IMR-90 (cell line): ENCODE results near the gene ZDHHC14. TPM values are rescaled to one million over a fixed set of nuclear protein-coding genes. Genes with fewer than 3 reads are reported as not detected.
"Not testable (repeated sequence)": the region's sequence is repeated elsewhere in the genome, so short reads cannot be mapped to it uniquely, and the experiment has no call there.

Experiments
- ATAC-seq: fragments of 200-7000 bp; cut with Tn5 transposase; 2 replicates; pipeline ENCODE4 v1.9.1; 2020; ENCODE audit warnings: low read depth, mild to moderate bottlenecking, moderate library complexity
- BruUV-seq: library from RNA; stranded (reverse); fragments of 400-500 nt; replicated peaks from 2 replicates; lab custom pipeline; 2021; lab: Mats Ljungman, UMichigan
- CTCF ChIA-PET: fragments of 300-600 bp; formaldehyde crosslinking; extraction: SDS; loops from one replicate; lab custom pipeline; 2021; ENCODE audit warnings: antibody characterized with exemption; lab: Yijun Ruan, JAX
- POLR2A ChIA-PET: fragments of 300-600 bp; sonication (Branson Sonifier 250); formaldehyde crosslinking; loops from one replicate; lab custom pipeline; 2022; ENCODE audit warnings: antibody characterized with exemption; ENCODE audit not compliant: unreplicated experiment; lab: Charles Lee
- DNase-seq: peaks from one replicate; pipeline ENCODE4 v3.0.0; 2013
- H2AFZ ChIP-seq: replicated peaks from 2 replicates; pipeline ENCODE3; 2013; ENCODE audit warnings: low read length, mild to moderate bottlenecking; ENCODE audit not compliant: poor library complexity
- H2AK5ac ChIP-seq: 2 replicates; pipeline ENCODE4 v1.6.1; 2013; ENCODE audit warnings: low read depth, low read length, inconsistent platforms
- H2AK9ac ChIP-seq: replicated peaks from 2 replicates; pipeline ENCODE3; 2013; ENCODE audit warnings: mild to moderate bottlenecking, low read depth, low read length, moderate library complexity; ENCODE audit not compliant: poor library complexity
- H2BK120ac ChIP-seq: 2 replicates; pipeline ENCODE4 v1.6.1; 2013; ENCODE audit warnings: low read depth, low read length, inconsistent platforms
- H2BK15ac ChIP-seq: 3 replicates; pipeline ENCODE4 v1.6.1; 2013; ENCODE audit warnings: low read depth, low read length, inconsistent platforms
- H2BK20ac ChIP-seq: 2 replicates; pipeline ENCODE4 v1.6.1; 2013; ENCODE audit warnings: low read depth, mild to moderate bottlenecking, inconsistent platforms, low read length, moderate library complexity
- H2BK5ac ChIP-seq: 2 replicates; pipeline ENCODE4 v1.6.1; 2013; ENCODE audit warnings: mild to moderate bottlenecking, low read depth, low read length, inconsistent platforms; ENCODE audit not compliant: poor library complexity, severe bottlenecking
- H3K14ac ChIP-seq: replicated peaks from 2 replicates; pipeline ENCODE4 v1.6.1; 2013; ENCODE audit warnings: low read depth, low read length, inconsistent platforms
- H3K18ac ChIP-seq: 2 replicates; pipeline ENCODE4 v1.6.1; 2013; ENCODE audit warnings: low read depth, low read length, control low read depth
- H3K23ac ChIP-seq: 2 replicates; pipeline ENCODE4 v1.6.1; 2013; ENCODE audit warnings: low read depth, low read length, inconsistent platforms
- H3K27ac ChIP-seq: 2 replicates; pipeline ENCODE4 v1.5.1; 2013; ENCODE audit warnings: mild to moderate bottlenecking, control low read depth, low read length; ENCODE audit not compliant: insufficient read depth
- H3K27me3 ChIP-seq: 2 replicates; pipeline ENCODE4 v1.6.1; 2013; ENCODE audit warnings: low read length; ENCODE audit not compliant: control insufficient read depth, insufficient read depth
- H3K36me3 ChIP-seq: 2 replicates; pipeline ENCODE4 v1.6.1; 2013; ENCODE audit warnings: low read length, mixed read lengths; ENCODE audit not compliant: control insufficient read depth, insufficient read depth
- H3K4ac ChIP-seq: 2 replicates; pipeline ENCODE4 v1.6.1; 2013; ENCODE audit warnings: low read depth, low read length, inconsistent platforms
- H3K4me1 ChIP-seq: 2 replicates; pipeline ENCODE4 v1.6.1; 2013; ENCODE audit warnings: low read length, mixed read lengths; ENCODE audit not compliant: control insufficient read depth, insufficient read depth
- H3K4me2 ChIP-seq: 2 replicates; pipeline ENCODE4 v1.6.1; 2013; ENCODE audit warnings: low read depth, mild to moderate bottlenecking, control low read depth, low read length, moderate library complexity
- H3K4me3 ChIP-seq: 2 replicates; pipeline ENCODE4 v1.5.1; 2013; ENCODE audit warnings: low read depth, mild to moderate bottlenecking, control low read depth, low read length, moderate library complexity; ENCODE audit not compliant: insufficient read depth
- H3K56ac ChIP-seq: 2 replicates; pipeline ENCODE4 v1.6.1; 2013; ENCODE audit warnings: low read length, inconsistent platforms; ENCODE audit not compliant: insufficient read depth; ENCODE audit errors: extremely low read depth
- H3K79me1 ChIP-seq, 2 experiments: 2 replicates each; pipeline ENCODE4 v1.6.1; 2013; ENCODE audit warnings: low read length in 2 of 2, inconsistent platforms in 1 of 2, low read depth in 1 of 2
- H3K9ac ChIP-seq: 2 replicates; pipeline ENCODE4 v1.6.1; 2013; ENCODE audit warnings: low read depth, low read length, control low read depth
- H3K9me1 ChIP-seq: 2 replicates; pipeline ENCODE4 v1.6.1; 2013; ENCODE audit warnings: low read length, inconsistent platforms; ENCODE audit not compliant: insufficient read depth
- H3K9me3 ChIP-seq: 2 replicates; pipeline ENCODE4 v1.6.1; 2013; ENCODE audit warnings: low read length; ENCODE audit not compliant: control insufficient read depth, insufficient read depth
- H4K20me1 ChIP-seq: 2 replicates; pipeline ENCODE4 v1.6.1; 2013; ENCODE audit warnings: low read length, inconsistent platforms; ENCODE audit not compliant: insufficient read depth
- H4K5ac ChIP-seq: 2 replicates; pipeline ENCODE4 v1.6.1; 2013; ENCODE audit warnings: mild to moderate bottlenecking, low read depth, low read length, control low read depth
- H4K8ac ChIP-seq, 2 experiments: 2 replicates each; pipeline ENCODE4 v1.6.1; 2013; ENCODE audit warnings: low read depth in 2 of 2, low read length in 2 of 2, control low read depth in 1 of 2, inconsistent platforms in 1 of 2
- H4K91ac ChIP-seq: 2 replicates; pipeline ENCODE4 v1.6.1; 2013; ENCODE audit warnings: low read depth, low read length, inconsistent platforms; ENCODE audit not compliant: insufficient read depth
- CEBPB ChIP-seq: IDR thresholded peaks from 2 replicates; pipeline ENCODE4 v1.6.1; 2012; ENCODE audit warnings: low read depth, low read length, improper control_type of control experiment
- MAZ ChIP-seq: IDR thresholded peaks from 2 replicates; pipeline ENCODE4 v1.6.1; 2012; ENCODE audit warnings: low read depth, mild to moderate bottlenecking, low read length, improper control_type of control experiment, moderate library complexity, borderline replicate concordance
- SMC3 ChIP-seq: fragments of 150-350 bp; IDR thresholded peaks from 2 replicates; pipeline ENCODE4 v1.6.1; 2016; ENCODE audit warnings: low read depth, mild to moderate bottlenecking, antibody characterized with exemption, low read length, moderate library complexity
- WGBS, 2 experiments: methylation state at CpG; one replicate each; pipeline versions ENCODE4 v1.1.5 to v1.1.7; 2013; ENCODE audit warnings: missing lambda C conversion rate in 2 of 2; ENCODE audit not compliant: insufficient read length in 1 of 2; ENCODE audit errors: extremely low coverage in 2 of 2; 5-methylcytosine and 5-hydroxymethylcytosine counted together
- dilution Hi-C: fragments of 300-500 bp; cut with HindIII; formaldehyde crosslinking; loops from one replicate; pipeline ENCODE4 v1.14.3; 2018; ENCODE audit warnings: low sequenced_read_pairs; ENCODE audit not compliant: unreplicated experiment
- in situ Hi-C: fragments of 300-500 bp; cut with MboI; formaldehyde crosslinking; loops from 3 replicates; pipeline ENCODE4 v1.14.3; 2019; ENCODE audit warnings: low sequenced_read_pairs, inconsistent platforms, mixed read lengths
- intact Hi-C: fragments of 100-400 bp; cut with micrococcal nuclease; formaldehyde crosslinking; loops from 2 replicates; pipeline ENCODE4 v1.10.0; 2022
- polyA plus RNA-seq, 3 experiments: library from polyadenylated mRNA; depleted of rRNA; stranded (reverse); fragments of >200 nt; gene quantifications; 2 replicates each; pipeline ENCODE4 v1.2.3, GENCODE V29; 2012; ENCODE audit warnings: low replicate concordance in 1 of 3
- total RNA-seq: library from RNA; depleted of rRNA; stranded (reverse); fragments of >200 nt; gene quantifications from 2 replicates; pipeline ENCODE4 v1.2.3, GENCODE V29; 2012

Gene ZDHHC14
- total and polyA plus RNA-seq, 2 of the 4 experiments (the other 2 are of a cell fraction): 0.90 to 2.0 TPM

DNA sequence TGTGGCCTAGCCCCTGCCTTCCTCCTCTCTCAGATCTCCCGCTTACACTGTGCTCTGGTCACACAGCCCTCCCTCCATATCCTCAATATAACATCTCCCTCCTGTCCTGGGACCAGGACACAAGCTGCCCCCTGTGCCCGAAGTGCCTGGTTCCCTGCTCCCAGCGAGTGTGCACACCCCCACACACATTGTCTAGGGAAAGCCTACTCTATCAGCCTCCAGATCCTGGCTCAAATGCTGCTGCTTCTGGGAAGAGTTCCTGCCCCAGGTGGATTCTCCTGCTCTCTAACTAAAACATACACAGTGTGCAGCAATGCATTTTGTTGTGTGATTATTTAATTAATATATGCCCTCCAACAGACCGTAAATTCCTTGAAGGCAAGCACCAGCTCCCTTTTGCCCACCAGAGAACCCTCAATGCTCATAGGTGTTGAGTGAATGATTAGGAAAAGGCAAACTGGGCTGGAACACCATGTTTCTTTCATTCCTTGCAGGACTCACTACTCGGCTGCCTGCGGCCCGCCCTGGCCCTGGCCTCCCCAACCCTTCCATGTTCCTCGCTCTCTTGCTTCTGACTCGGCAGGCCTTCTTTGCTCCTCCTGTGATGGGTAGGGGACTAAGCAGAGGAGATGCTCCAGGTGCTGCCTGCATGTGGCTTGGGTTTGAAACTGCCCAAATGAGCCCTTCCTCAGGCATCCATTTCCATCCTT, 194.6 kb downstream of the ZDHHC14 start:
- intact Hi-C loops: no loop called here

DNA sequence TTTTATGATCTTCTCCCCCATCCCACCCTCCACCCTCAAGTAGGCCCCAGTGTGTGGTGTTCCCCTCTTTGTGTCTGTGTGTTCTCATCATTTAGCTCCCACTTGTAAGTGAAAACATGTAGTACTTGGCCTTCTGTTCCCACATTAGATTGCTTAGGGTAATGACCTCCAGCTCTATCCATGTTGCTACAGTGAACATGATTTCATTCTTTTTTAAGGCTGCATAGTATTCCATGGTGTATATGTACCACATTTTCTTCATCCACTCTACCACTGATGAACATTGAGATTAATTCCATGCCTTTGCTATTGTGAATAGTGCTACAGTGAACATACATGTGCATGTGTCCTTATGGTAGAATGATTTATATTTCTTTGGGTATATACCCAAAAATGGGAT, 196.0 kb downstream of the ZDHHC14 start:
- H3K56ac ChIP-seq, H2AK5ac ChIP-seq, H4K5ac ChIP-seq, H3K9ac ChIP-seq, H3K27ac ChIP-seq, H3K14ac ChIP-seq, H2BK15ac ChIP-seq, ATAC-seq, H4K91ac ChIP-seq, H3K4me3 ChIP-seq, H3K36me3 ChIP-seq, in situ Hi-C loops, H3K18ac ChIP-seq, BruUV-seq, H3K79me1 ChIP-seq, H2BK120ac ChIP-seq, H3K9me1 ChIP-seq, H2AK9ac ChIP-seq, DNase-seq, H3K23ac ChIP-seq, H4K8ac ChIP-seq, CTCF ChIA-PET, H3K4me2 ChIP-seq, H3K4ac ChIP-seq, H2AFZ ChIP-seq, H3K9me3 ChIP-seq, intact Hi-C loops, POLR2A ChIA-PET, H2BK5ac ChIP-seq, H3K27me3 ChIP-seq, H4K20me1 ChIP-seq, H2BK20ac ChIP-seq, dilution Hi-C loops, H3K4me1 ChIP-seq: not testable (repeated sequence)

More for the DNA sequence above, 194.6 kb downstream of the ZDHHC14 start:
- no peak overlapping the region for H2AFZ ChIP-seq
- no peak overlapping the region for H4K8ac ChIP-seq
- no peak overlapping the region for H2AK9ac ChIP-seq
- no peak overlapping the region for H2BK5ac ChIP-seq
- TF ChIP-seq MAZ (no peak), SMC3 (no peak), CEBPB (no peak)
- BruUV-seq: no TSS peak
- no peak overlapping the region for H3K14ac ChIP-seq
- no peak overlapping the region; the same call in 1 of the 2 replicates for H3K23ac ChIP-seq
- H3K9ac ChIP-seq: no peak overlapping the region
- no peaks in the 10 kb centered on the region for H3K36me3 ChIP-seq
- CTCF ChIA-PET: interaction anchor here (0.5 to 1.0 kb wide), 2 partner anchors 11 to 122 kb away, joined by 3 to 5 read pairs; no protein-coding TSS in a partner anchor
- H4K91ac ChIP-seq: no peak overlapping the region
- no peak overlapping the region for H3K56ac ChIP-seq
- H3K27ac ChIP-seq: no peak overlapping the region
- no peaks in the 10 kb centered on the region for H3K27me3 ChIP-seq
- POLR2A ChIA-PET: no interaction called here
- no peak overlapping the region for H2BK15ac ChIP-seq
- no peak overlapping the region for H2AK5ac ChIP-seq
- no peak overlapping the region for H3K18ac ChIP-seq
- H2BK20ac ChIP-seq: no peak overlapping the region
- H2BK120ac ChIP-seq: no peak overlapping the region
- in situ Hi-C loops: no loop called here
- H3K9me3 ChIP-seq: no peaks in the 10 kb centered on the region
- H4K5ac ChIP-seq: no peak overlapping the region
- no peaks in the 10 kb centered on the region for H4K20me1 ChIP-seq
- dilution Hi-C loops: no loop called here
- no peak for DNase-seq
- no peak for ATAC-seq
- H3K4me3 ChIP-seq: no peak overlapping the region
- WGBS, 2 experiments: no CpG with 5 or more reads among the region's 9 CpGs
- no peak overlapping the region for H3K4me2 ChIP-seq
- H3K4ac ChIP-seq: no peak overlapping the region
- H3K4me1 ChIP-seq: no peaks in the 10 kb centered on the region
- no peaks in the 10 kb centered on the region for H3K79me1 ChIP-seq
- 0 out of 2 replicates have a peak, but pooled peaks cover 2% of the 10 kb centered on the region for H3K9me1 ChIP-seq
